Psoas muscle (tissue), 8 donors: ENCODE results near the gene C11orf21. TPM values are rescaled to one million over a fixed set of nuclear protein-coding genes. Genes with fewer than 3 reads are reported as not detected.
A peak's percentile ranks its signal among the peaks of the same experiment; 100 is the strongest.

Experiments
- ATAC-seq, 4 donors: fragments of 200-7000 bp; cut with Tn5 transposase; one replicate each; pipeline ENCODE4 v1.9.1; 2020; ENCODE audit warnings: moderate library complexity in 3 of 4, mild to moderate bottlenecking in 2 of 4
- DNase-seq, 2 donors: peaks; one replicate each; pipeline ENCODE4 v3.0.0-alpha.2; 2020
- H3K27ac ChIP-seq: fragments of 200-600 bp; one replicate; pipeline ENCODE4 v1.8.0; 2022
- H3K27me3 ChIP-seq, 3 donors: fragments of 200-600 bp in 1 of 3; one replicate each; pipeline versions ENCODE4 v1.6.1 to v1.8.0; 2013 to 2022; ENCODE audit warnings: low read length in 2 of 3, mild to moderate bottlenecking in 2 of 3, moderate library complexity in 1 of 3; ENCODE audit not compliant: insufficient read depth in 3 of 3
- H3K36me3 ChIP-seq, 2 donors: fragments of 200-600 bp in 1 of 2; one replicate each; pipeline versions ENCODE4 v1.6.1 to v1.8.0; 2013 to 2022; ENCODE audit warnings: low read depth in 1 of 2, mild to moderate bottlenecking in 1 of 2, moderate library complexity in 1 of 2; ENCODE audit not compliant: insufficient read depth in 1 of 2
- H3K4me1 ChIP-seq: fragments of 200-600 bp; one replicate; pipeline ENCODE4 v1.8.0; 2022
- H3K4me3 ChIP-seq: fragments of 200-600 bp; one replicate; pipeline ENCODE4 v1.8.0; 2022; ENCODE audit warnings: mild to moderate bottlenecking
- H3K9me3 ChIP-seq: fragments of 200-600 bp; one replicate; pipeline ENCODE4 v1.8.0; 2022
- WGBS, 3 donors: extraction: QIAGEN DNeasy Blood & Tissue Kit; methylation state at CpG; one replicate each; pipeline versions ENCODE4 v1.1.6 to v1.1.7; 2013; 5-methylcytosine and 5-hydroxymethylcytosine counted together
- intact Hi-C, 2 donors: fragments of 100-400 bp; cut with DNase I; formaldehyde crosslinking; loops; one replicate each; pipeline versions ENCODE4 v1.11.0 to v1.14.2; 2022
- polyA plus RNA-seq, 3 donors: library from polyadenylated mRNA; stranded (reverse); fragments of 200-250 nt; gene quantifications; one replicate each; pipeline ENCODE4 v1.2.3, GENCODE V29; 2013
- total RNA-seq, 4 donors: library from RNA; stranded (reverse); fragmentation: NEBNext Ultra II Directional in 2 of 4; extraction: Animal tissue kit (Norgen Biotek cat#: 25700) in 2 of 4; gene quantifications; one replicate each; pipeline versions ENCODE4 v1.2.1 to v1.2.4, GENCODE V29; 2021 to 2023
- TF ChIP-seq, protein P1 (sequence below): fragments of 200-600 bp; IDR thresholded peaks from one replicate; pipeline ENCODE4 v1.8.0; 2022; ENCODE audit warnings: antibody characterized with exemption
- donor health status: healthy with polysubstance abuse.
- donor health status: DM: no; HTN: no; CAD: no; lungs with moderate emphysema.
- donor health status: Bipolar disorder and iron deficiency.
- donor health status: healthy.
- donor health status: DM: yes; HTN: yes; CAD: no.
- donor health status: DM: no; HTN: no; CAD: no.
- donor health status: DM: no; HTN: no; CAD: no.
- donor health status: DM: yes; HTN: yes; CAD: no.

Gene C11orf21
- total and polyA plus RNA-seq, 7 donors, result 0.04 to 0.40 (median 0.20) TPM; not detected in 1

DNA sequence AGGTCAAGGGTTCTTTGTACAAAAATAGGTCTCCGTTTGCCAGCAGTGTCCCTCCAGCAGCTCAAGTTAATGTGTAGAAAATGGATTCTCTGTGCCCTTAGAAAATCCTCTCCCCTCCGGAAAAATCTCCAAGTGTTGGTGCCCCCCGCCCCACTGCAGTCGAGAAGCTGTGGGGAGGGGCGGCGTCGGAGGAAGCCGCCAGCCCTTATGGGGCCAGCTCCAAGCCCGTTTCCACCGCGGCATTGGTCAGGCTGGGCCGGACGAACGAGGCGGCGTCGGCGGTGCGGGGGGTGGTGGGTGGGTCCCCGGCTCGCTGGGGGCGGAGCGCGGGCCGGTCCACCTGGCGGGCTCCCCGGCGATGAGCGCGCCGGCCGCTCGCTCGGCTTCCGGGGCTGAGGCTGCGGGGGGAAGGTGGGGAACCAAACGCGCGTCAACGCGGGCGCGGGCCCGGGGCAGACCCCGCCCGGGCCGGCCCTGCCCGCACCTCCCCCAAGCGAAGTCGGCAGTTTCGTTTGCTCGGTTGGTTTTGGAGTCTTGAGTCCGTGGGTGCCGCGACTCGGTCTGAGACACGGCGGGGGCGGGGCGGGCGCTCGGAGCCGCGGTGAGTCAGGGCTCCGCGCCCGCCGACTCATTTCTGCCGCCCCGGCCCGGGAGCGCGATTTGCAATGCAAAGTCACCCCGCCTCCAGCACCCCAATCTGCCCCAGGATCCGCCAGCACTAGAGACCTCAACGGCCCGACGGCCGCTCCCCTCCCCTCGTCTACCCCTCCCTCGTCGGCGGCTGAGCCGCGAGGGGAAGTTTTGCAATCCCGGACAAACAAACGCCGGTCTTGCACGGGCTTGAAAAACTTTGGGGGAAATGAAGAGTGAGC, 32.8 kb downstream of the C11orf21 start:
- TF ChIP-seq, protein P1, sequence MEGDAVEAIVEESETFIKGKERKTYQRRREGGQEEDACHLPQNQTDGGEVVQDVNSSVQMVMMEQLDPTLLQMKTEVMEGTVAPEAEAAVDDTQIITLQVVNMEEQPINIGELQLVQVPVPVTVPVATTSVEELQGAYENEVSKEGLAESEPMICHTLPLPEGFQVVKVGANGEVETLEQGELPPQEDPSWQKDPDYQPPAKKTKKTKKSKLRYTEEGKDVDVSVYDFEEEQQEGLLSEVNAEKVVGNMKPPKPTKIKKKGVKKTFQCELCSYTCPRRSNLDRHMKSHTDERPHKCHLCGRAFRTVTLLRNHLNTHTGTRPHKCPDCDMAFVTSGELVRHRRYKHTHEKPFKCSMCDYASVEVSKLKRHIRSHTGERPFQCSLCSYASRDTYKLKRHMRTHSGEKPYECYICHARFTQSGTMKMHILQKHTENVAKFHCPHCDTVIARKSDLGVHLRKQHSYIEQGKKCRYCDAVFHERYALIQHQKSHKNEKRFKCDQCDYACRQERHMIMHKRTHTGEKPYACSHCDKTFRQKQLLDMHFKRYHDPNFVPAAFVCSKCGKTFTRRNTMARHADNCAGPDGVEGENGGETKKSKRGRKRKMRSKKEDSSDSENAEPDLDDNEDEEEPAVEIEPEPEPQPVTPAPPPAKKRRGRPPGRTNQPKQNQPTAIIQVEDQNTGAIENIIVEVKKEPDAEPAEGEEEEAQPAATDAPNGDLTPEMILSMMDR, result no peak

DNA sequence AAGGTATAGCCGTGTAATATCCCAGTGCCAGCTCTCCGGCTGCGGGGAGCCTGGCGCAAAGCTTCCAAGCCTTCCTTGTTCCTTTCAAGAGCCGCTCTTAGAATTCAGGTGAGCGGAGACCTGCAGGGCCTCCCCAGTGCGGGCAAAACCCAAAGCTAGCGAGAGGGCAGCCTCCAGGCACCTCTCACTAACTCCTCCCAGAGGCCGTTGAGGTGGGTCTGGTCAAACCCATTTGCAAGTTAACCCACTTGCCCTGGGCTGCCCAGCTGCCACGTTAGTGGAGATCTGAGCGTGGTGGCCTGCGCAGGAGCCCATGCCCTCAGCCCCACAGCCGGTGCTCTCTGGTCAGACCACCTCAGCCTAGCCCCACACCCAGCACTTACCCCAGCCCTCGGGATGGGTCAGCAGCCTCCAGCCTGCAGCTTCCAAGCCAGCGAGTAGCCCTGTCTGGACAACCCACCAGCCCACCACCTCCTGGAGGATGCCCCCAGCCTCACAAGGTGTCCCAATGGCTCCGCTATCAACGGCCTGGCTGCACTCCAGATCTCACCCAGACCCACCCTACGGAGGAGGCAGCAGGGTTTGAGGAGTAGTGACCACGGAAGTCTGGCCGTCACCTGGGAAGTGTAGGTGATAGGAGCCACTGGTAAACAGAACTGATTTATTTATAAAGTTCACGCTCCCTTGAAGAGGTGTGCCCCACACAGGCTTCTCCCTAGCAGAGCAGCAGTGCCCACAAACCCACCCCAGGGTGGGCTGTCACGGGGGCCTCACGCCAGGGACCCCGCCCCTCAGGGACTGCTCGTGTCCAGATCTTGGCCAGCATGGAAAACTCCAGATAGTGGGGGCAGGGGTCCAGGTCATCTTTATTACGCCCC, 33.6 kb downstream of the C11orf21 start:
- intact Hi-C loops, result no loop called here
- Histone ChIP-seq H3K4me1 (peaks cover 4% of the 10 kb centered on the region), H3K4me3 (no peak overlapping the region), H3K27me3 (peaks cover 0 to 81% (median 34%) of the 10 kb centered on the region in 3 donors), H3K9me3 (no peaks in the 10 kb centered on the region), H3K27ac (no peak overlapping the region), H3K36me3 (no peaks in the 10 kb centered on the region)
- 63 to 69% (median 69%) methylated on average over 25 to 26 of the region's 26 CpGs for WGBS, 3 donors
- DNase-seq, result peak in 1 of 2 donors; percentile 26
- ATAC-seq, result no peak
- TF ChIP-seq, protein P1, result no peak

More for the DNA sequence above, 32.8 kb downstream of the C11orf21 start:
- ATAC-seq, result no peak
- peak in 1 of 2 donors; percentile 67 for DNase-seq
- peaks cover 0 to 79% (median 38%) of the 10 kb centered on the region in 3 donors for H3K27me3 ChIP-seq
- H3K4me1 ChIP-seq, result peaks cover 4% of the 10 kb centered on the region
- intact Hi-C loops, result no loop called here
- no peak overlapping the region for H3K27ac ChIP-seq
- no peaks in the 10 kb centered on the region for H3K36me3 ChIP-seq
- 0 to 1% (median 1%) methylated on average over 61 to 89 of the region's 89 CpGs for WGBS, 3 donors
- peak overlapping the region; percentile 46 for H3K4me3 ChIP-seq
- no peaks in the 10 kb centered on the region for H3K9me3 ChIP-seq

DNA sequence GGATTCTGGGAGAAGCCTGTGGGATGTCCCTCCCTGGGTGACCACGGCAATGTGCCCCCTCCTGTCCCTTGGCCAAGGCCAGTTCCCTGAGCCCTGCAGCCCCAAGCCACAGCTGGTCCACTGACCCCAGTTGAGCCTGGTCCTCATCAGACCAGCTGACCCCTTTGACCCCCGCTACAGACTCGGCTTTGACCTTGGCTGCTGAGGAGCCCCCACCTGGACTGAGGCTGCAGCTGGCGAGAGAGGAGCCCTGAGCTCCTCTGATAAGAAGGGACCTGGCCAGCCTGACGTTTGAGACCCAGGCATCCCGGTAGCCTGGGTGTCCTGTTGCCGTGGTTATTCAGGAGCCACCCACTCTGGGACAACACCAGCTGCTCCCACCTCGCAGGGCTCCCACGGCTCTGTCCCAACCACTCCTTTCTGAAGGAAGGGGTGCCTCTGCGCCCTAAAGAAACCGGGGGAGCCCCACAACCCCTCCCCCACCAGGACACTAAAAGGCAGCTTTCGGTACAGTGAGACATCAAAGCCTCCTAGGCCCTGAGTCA, 34.3 kb downstream of the C11orf21 start:
- H3K9me3 ChIP-seq, result no peaks in the 10 kb centered on the region
- TF ChIP-seq, protein P1, result no peak
- WGBS, 3 donors, result 65 to 74% (median 69%) methylated on average over 12 of the region's 12 CpGs
- peaks cover 4% of the 10 kb centered on the region for H3K4me1 ChIP-seq
- peak in 1 of 2 donors; percentile 47 for DNase-seq
- no peaks in the 10 kb centered on the region for H3K36me3 ChIP-seq
- H3K27me3 ChIP-seq, result peaks cover 0 to 77% (median 28%) of the 10 kb centered on the region in 3 donors
- H3K4me3 ChIP-seq, result no peak overlapping the region
- intact Hi-C loops, result no loop called here
- no peak for ATAC-seq
- H3K27ac ChIP-seq, result no peak overlapping the region

DNA sequence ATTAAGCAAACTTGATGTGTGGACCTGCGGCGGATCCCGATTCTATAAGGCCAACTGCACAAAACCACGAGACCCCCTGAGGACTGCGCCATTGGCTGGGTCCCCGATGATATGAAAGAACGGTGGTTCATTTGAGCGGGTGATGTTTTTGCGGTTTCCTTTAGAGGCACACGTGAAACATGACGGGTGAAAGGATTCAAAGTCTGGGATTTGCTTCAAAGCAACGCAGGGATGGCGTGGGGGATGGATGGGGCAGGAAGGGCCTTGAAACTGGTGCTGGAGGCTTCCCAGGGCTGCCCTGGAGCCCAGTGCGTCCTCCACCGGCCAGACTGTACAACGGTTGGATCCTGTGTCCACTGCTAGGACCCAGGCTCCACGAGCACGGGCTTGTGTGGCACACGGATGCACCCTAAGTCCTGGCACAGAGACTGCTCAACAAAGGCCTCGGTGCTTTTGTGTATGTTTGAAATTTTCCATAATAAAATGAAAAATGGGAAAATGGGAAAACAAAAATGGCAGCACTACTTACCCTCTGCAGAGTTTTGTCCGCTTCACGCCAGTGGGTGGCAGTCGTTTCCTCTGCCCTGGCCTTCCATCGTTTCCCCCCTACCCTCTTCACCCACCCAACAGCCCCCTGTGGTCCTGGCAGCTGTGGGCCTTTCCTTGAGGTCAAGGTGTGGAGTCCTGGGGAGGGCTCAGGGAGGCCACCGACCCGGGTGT, 35.0 kb downstream of the C11orf21 start:
- Histone ChIP-seq H3K27me3 (peaks cover 0 to 77% (median 23%) of the 10 kb centered on the region in 3 donors), H3K4me1 (peaks cover 4% of the 10 kb centered on the region), H3K27ac (no peak overlapping the region)

More for the DNA sequence above, 35.0 kb downstream of the C11orf21 start:
- no peak for ATAC-seq
- no peaks in the 10 kb centered on the region for H3K36me3 ChIP-seq
- no peak overlapping the region for H3K4me3 ChIP-seq
- H3K9me3 ChIP-seq, result no peaks in the 10 kb centered on the region
- peak in 1 of 2 donors; percentile 25 for DNase-seq
- TF ChIP-seq, protein P1, result no peak
- intact Hi-C loops, result no loop called here
- 87 to 89% (median 89%) methylated on average over 26 of the region's 26 CpGs for WGBS, 3 donors
